Heart left ventricle (tissue), 16 donors: ENCODE measurements around the gene NOTCH2. TPM values are rescaled to one million over a fixed set of nuclear protein-coding genes. Genes with fewer than 3 reads are reported as not detected.
A peak's percentile ranks its signal among the peaks of the same experiment; 100 is the strongest.

ENCODE experiments used
- ATAC-seq, 4 donors: fragments of 200-7000 bp; cut with Tn5 transposase; one replicate each; pipeline ENCODE4 v1.9.1; 2020 to 2022; ENCODE audit warnings: moderate library complexity in 4 of 4, mild to moderate bottlenecking in 3 of 4, moderate number of reproducible peaks in 1 of 4
- DNase-seq, 5 donors: peaks; one replicate each; pipeline ENCODE4 v3.0.0-alpha.2; 2020
- H3K27ac ChIP-seq, 12 donors: fragments of 200-600 bp; sonication (generic) in 4 of 12; one replicate each; pipeline versions ENCODE4 v1.5.0 to v1.8.0; 2016 to 2022; ENCODE audit warnings: mild to moderate bottlenecking in 2 of 12
- H3K27me3 ChIP-seq, 9 donors: fragments of 200-600 bp; sonication (generic) in 2 of 9; one replicate each; pipeline versions ENCODE4 v1.5.1 to v1.8.0; 2016 to 2022; ENCODE audit warnings: mild to moderate bottlenecking in 3 of 9
- H3K36me3 ChIP-seq, 9 donors: fragments of 200-600 bp; sonication (generic) in 2 of 9; one replicate each; pipeline versions ENCODE4 v1.5.0 to v1.8.0; 2018 to 2022; ENCODE audit warnings: mild to moderate bottlenecking in 2 of 9
- H3K4me1 ChIP-seq, 12 donors: fragments of 200-600 bp; sonication (generic) in 4 of 12; one replicate each; pipeline versions ENCODE4 v1.5.0 to v1.8.0; 2016 to 2022; ENCODE audit warnings: mild to moderate bottlenecking in 3 of 12
- H3K4me3 ChIP-seq, 12 donors: fragments of 200-600 bp; sonication (generic) in 4 of 12; one replicate each; pipeline versions ENCODE4 v1.5.0 to v1.8.0; 2017 to 2022; ENCODE audit warnings: mild to moderate bottlenecking in 9 of 12, moderate library complexity in 4 of 12
- H3K9me3 ChIP-seq, 12 donors: fragments of 200-600 bp; sonication (generic) in 4 of 12; one replicate each; pipeline versions ENCODE4 v1.5.0 to v1.8.0; 2016 to 2022; ENCODE audit warnings: mild to moderate bottlenecking in 1 of 12
- CTCF ChIP-seq, 12 donors: fragments of 200-600 bp; sonication (generic) in 4 of 12; IDR thresholded peaks; one replicate each; pipeline versions ENCODE4 v1.5.0 to v1.8.0; 2018 to 2022; ENCODE audit warnings: antibody characterized with exemption in 12 of 12, mild to moderate bottlenecking in 5 of 12
- POLR2A ChIP-seq, 2 donors: fragments of 450-650 bp; IDR thresholded peaks; one replicate each; pipeline ENCODE4 v1.6.1; 2017; ENCODE audit warnings: antibody characterized with exemption in 2 of 2, mild to moderate bottlenecking in 2 of 2, moderate library complexity in 2 of 2
- WGBS, 4 donors: extraction: QIAGEN DNeasy Blood & Tissue Kit in 2 of 4; methylation state at CpG; one replicate each; pipeline versions ENCODE4 v1.1.5 to v1.1.7; 2013 to 2018; 5-methylcytosine and 5-hydroxymethylcytosine counted together
- intact Hi-C, 10 donors: fragments of 100-400 bp; cut with DNase I; formaldehyde crosslinking; loops; one replicate each; pipeline versions ENCODE4 v1.11.1 to v1.14.2; 2022
- polyA plus RNA-seq, 2 donors: library from polyadenylated mRNA; stranded (reverse); fragments of 200-250 nt; gene quantifications; one replicate each; pipeline ENCODE4 v1.2.3, GENCODE V29; 2013
- total RNA-seq, 9 donors: library from RNA; depleted of rRNA in 2 of 9; stranded (reverse); fragments of >200 nt in 2 of 9; fragmentation: NEBNext Ultra II Directional in 3 of 9; extraction: Animal tissue kit (Norgen Biotek cat#: 25700) in 3 of 9; gene quantifications; one replicate each; pipeline versions ENCODE4 v1.1.0 to v1.2.4, GENCODE V29; 2016 to 2023
- donor health status: ischemic (EF 13 %, LVEDD 7.1; RV severe dilation, severe dysfunction).
- donor health status: healthy with polysubstance abuse.
- donor health status: DM: no; HTN: yes; CAD: no.
- donor health status: DM: no; HTN: no; CAD: no.
- donor health status: ischemic (EF 25% LVEDD 6.9; RV normal size, moderate dysfunction).
- donor health status: ischemic (EF 25% LVEDD 5.7; RV mildly dilated, moderate dysfunction).
- donor health status: healthy.
- donor health status: DM: yes; HTN: yes; CAD: no.
- donor health status: ischemic (EF 35%, LVEDD 5.7; RV mildly dilated, moderate dysfunction).
- donor health status: nonischemic (EF 11% LVEDD 7.7; RV severe dilation, severe dysfunction).
- donor health status: DM: yes; HTN: yes; CAD: no.
- donor health status: PGD.
- donor health status: ischemic (EF 29% LVEDD 5.4; RV normal size, mild dysfunction).
- donor health status: nonischemic (EF 23%, LVEDD 6.1; RV moderate dilation, normal function).

Gene NOTCH2
- total and polyA plus RNA-seq, 11 donors = 4.6 to 68.7 (median 26.0) TPM

- Histone ChIP-seq H3K27ac (no peak overlapping the region), H3K4me3 (no peak overlapping the region), H3K27me3 (no peaks in the 10 kb centered on the region), H3K9me3 (no peaks in the 10 kb centered on the region), H3K4me1 (peaks cover 0 to 29% (median 2%) of the 10 kb centered on the region in 12 donors), H3K36me3 (peaks cover 0 to 87% (median 51%) of the 10 kb centered on the region in 9 donors)
- 75 to 87% (median 78%) methylated on average over 2 of the region's 2 CpGs for WGBS, 4 donors
- ATAC-seq (no peak), DNase-seq (no peak)
- TF ChIP-seq CTCF (IDR thresholded peaks at IDR 0.05) = no peak
- intact Hi-C loops = no loop called here
Observed at GRCh38 chr1:119956306-119956705, 113.2 kb downstream of the NOTCH2 start.

- peaks cover 0 to 95% (median 66%) of the 10 kb centered on the region in 9 donors for H3K36me3 ChIP-seq
- DNase-seq (no peak), ATAC-seq (peak in 3 of 4 donors; percentile 24 to 51 (median 28))
Observed at GRCh38 chr1:119954476-119955422, 114.7 kb downstream of the NOTCH2 start.

GRCh38 chr1:119953266-119953998, 116.0 kb downstream of the NOTCH2 start:
- ATAC-seq = no peak
- WGBS, 4 donors = 83 to 89% (median 86%) methylated on average over 5 of the region's 5 CpGs
- intact Hi-C loops = loop anchor here in 1 of 10 donors (5.0 kb wide), 1 partner anchor 189 kb away; no protein-coding TSS in a partner anchor
- H3K27me3 ChIP-seq = no peaks in the 10 kb centered on the region
- peaks cover 0 to 95% (median 67%) of the 10 kb centered on the region in 9 donors for H3K36me3 ChIP-seq
- no peak overlapping the region for H3K4me3 ChIP-seq
- no peak for DNase-seq
- TF ChIP-seq POLR2A (IDR thresholded peaks at IDR 0.05) = no peak
- TF ChIP-seq CTCF (IDR thresholded peaks at IDR 0.05) = no peak
- H3K4me1 ChIP-seq = peaks cover 0 to 20% (median 0%) of the 10 kb centered on the region in 12 donors
- no peak overlapping the region for H3K27ac ChIP-seq
- no peaks in the 10 kb centered on the region for H3K9me3 ChIP-seq

More at GRCh38 chr1:119954476-119955422, 114.7 kb downstream of the NOTCH2 start:
- Histone ChIP-seq H3K27ac (peak overlapping the region in 2 of 12 donors; percentile 12 to 17), H3K4me3 (no peak overlapping the region), H3K9me3 (no peaks in the 10 kb centered on the region), H3K27me3 (no peaks in the 10 kb centered on the region), H3K4me1 (peaks cover 0 to 19% (median 0%) of the 10 kb centered on the region in 12 donors)
- intact Hi-C loops = loop anchor here in 1 of 10 donors (5.0 kb wide), 1 partner anchor 188 kb away; no protein-coding TSS in a partner anchor
- 77 to 84% (median 79%) methylated on average over 8 to 9 of the region's 9 CpGs for WGBS, 4 donors
- peak in 1 of 12 donors; percentile 5 for TF ChIP-seq CTCF (IDR thresholded peaks at IDR 0.05)
- no peak for TF ChIP-seq POLR2A (IDR thresholded peaks at IDR 0.05)
